WERI-Rb-1 (cell line): ENCODE measurements around the gene DDRGK1.
"Not testable (repeated sequence)": the region's sequence is repeated elsewhere in the genome, so short reads cannot be mapped to it uniquely, and the experiment has no call there.

Source experiments
- DNase-seq: peaks from one replicate; pipeline ENCODE4 v3.0.0-alpha.2; 2020
- H3K27ac ChIP-seq: fragments of 250-450 bp; sonication (Bioruptor Pico); 2 replicates; pipeline ENCODE4 v1.5.1; 2020; ENCODE audit warnings: mild to moderate bottlenecking, moderate library complexity
- H3K27me3 ChIP-seq: fragments of 250-450 bp; sonication (Bioruptor Pico); 2 replicates; pipeline ENCODE4 v1.5.1; 2021; ENCODE audit warnings: mild to moderate bottlenecking, low read depth, moderate library complexity; ENCODE audit not compliant: insufficient read depth, severe bottlenecking
- H3K36me3 ChIP-seq: fragments of 250-450 bp; sonication (Bioruptor Pico); 2 replicates; pipeline ENCODE4 v1.5.1; 2020; ENCODE audit warnings: mild to moderate bottlenecking, moderate library complexity
- H3K4me3 ChIP-seq: 2 replicates; pipeline ENCODE4 v1.5.1; 2011; ENCODE audit warnings: low read depth, mild to moderate bottlenecking, control low read depth, low read length
- H3K9me3 ChIP-seq: fragments of 250-450 bp; sonication (Bioruptor Pico); 2 replicates; pipeline ENCODE4 v1.5.1; 2021; ENCODE audit warnings: mild to moderate bottlenecking, moderate library complexity; ENCODE audit not compliant: severe bottlenecking
- TF ChIP-seq, protein P1 (sequence below): IDR thresholded peaks from 2 replicates; pipeline ENCODE4 v1.5.1; 2011; ENCODE audit warnings: low read depth, mild to moderate bottlenecking, control low read depth, inconsistent platforms, low read length

The DDRGK1 gene

GRCh38 chr20:3157817-3158216 is 46.7 kb downstream of the DDRGK1 start:
- TF ChIP-seq, protein P1, sequence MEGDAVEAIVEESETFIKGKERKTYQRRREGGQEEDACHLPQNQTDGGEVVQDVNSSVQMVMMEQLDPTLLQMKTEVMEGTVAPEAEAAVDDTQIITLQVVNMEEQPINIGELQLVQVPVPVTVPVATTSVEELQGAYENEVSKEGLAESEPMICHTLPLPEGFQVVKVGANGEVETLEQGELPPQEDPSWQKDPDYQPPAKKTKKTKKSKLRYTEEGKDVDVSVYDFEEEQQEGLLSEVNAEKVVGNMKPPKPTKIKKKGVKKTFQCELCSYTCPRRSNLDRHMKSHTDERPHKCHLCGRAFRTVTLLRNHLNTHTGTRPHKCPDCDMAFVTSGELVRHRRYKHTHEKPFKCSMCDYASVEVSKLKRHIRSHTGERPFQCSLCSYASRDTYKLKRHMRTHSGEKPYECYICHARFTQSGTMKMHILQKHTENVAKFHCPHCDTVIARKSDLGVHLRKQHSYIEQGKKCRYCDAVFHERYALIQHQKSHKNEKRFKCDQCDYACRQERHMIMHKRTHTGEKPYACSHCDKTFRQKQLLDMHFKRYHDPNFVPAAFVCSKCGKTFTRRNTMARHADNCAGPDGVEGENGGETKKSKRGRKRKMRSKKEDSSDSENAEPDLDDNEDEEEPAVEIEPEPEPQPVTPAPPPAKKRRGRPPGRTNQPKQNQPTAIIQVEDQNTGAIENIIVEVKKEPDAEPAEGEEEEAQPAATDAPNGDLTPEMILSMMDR, result no peak
- H3K4me3 ChIP-seq, result no peak overlapping the region
- DNase-seq, result no peak
- no peaks in the 10 kb centered on the region for H3K9me3 ChIP-seq
- no peaks in the 10 kb centered on the region for H3K27me3 ChIP-seq
- peaks cover 24% of the 10 kb centered on the region for H3K36me3 ChIP-seq
- H3K27ac ChIP-seq, result no peak overlapping the region

DNA sequence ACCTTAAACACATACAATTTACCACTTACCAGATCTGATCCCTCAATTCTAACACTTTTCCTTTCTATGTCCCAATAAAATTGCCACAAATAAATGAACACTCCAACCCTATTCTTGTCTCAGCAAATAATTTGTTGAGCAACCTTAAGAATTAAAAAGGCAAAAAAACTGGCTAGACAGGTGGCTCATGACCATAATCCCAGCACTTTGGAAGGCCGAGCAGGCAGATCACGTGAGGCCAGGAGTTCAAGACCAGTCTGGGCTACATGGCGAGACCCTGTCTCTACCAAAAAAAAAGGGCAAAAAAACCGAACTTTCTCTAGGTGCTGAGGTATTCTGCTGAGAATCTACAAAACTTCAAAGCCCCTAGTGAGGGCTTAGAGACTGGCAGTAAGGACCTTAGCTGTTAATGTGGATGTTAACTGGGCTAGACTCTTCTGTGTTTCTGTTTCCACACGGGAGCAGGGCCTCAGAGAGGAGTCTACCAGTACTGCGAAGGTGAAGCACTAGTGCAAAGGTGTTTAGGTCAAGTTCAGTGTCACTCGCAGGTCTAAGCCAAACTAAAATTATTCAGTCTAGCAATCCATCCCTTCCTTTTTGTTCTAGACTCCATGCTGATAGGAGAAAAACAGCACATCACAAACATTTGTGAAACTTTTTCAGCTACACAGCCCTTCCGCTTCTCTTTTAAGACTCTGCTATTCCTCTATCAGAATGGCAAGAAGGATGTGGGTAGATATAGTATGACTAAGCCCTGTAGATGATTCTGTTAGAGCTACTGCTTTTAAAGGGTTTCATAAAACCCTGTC is 47.5 kb downstream of the DDRGK1 start:
- Histone ChIP-seq H3K27me3 (no peaks in the 10 kb centered on the region), H3K4me3 (no peak overlapping the region), H3K27ac (no peak overlapping the region), H3K36me3 (peaks cover 28% of the 10 kb centered on the region), H3K9me3 (no peaks in the 10 kb centered on the region)
- DNase-seq, result no peak
- TF ChIP-seq, protein P1, result no peak

- not testable (repeated sequence) for H3K9me3 ChIP-seq, H3K4me3 ChIP-seq, H3K27ac ChIP-seq, DNase-seq, H3K27me3 ChIP-seq
- peaks cover 63% of the 10 kb centered on the region for H3K36me3 ChIP-seq
Measured at GRCh38 chr20:3152057-3152644, 52.3 kb downstream of the DDRGK1 start.

GRCh38 chr20:3150908-3151307 is 53.6 kb downstream of the DDRGK1 start:
- peaks cover 68% of the 10 kb centered on the region for H3K36me3 ChIP-seq

GRCh38 chr20:3146732-3147341 is 57.6 kb downstream of the DDRGK1 start:
- Histone ChIP-seq H3K36me3 (peaks cover 48% of the 10 kb centered on the region), H3K27ac (no peak overlapping the region), H3K27me3 (no peaks in the 10 kb centered on the region), H3K9me3 (peaks cover 3% of the 10 kb centered on the region), H3K4me3 (no peak overlapping the region)
- TF ChIP-seq, protein P1, result no peak
- DNase-seq, result no peak

More at GRCh38 chr20:3150908-3151307, 53.6 kb downstream of the DDRGK1 start:
- H3K27me3 ChIP-seq, result no peaks in the 10 kb centered on the region
- H3K9me3 ChIP-seq, result no peaks in the 10 kb centered on the region
- no peak overlapping the region for H3K4me3 ChIP-seq
- H3K27ac ChIP-seq, result no peak overlapping the region
- no peak for DNase-seq
- TF ChIP-seq, protein P1, result no peak

GRCh38 chr20:3141757-3142156 is 62.7 kb downstream of the DDRGK1 start:
- TF ChIP-seq, protein P1, result no peak
- no peaks in the 10 kb centered on the region for H3K27me3 ChIP-seq
- peaks cover 8% of the 10 kb centered on the region for H3K36me3 ChIP-seq
- H3K4me3 ChIP-seq, result no peak overlapping the region
- no peak overlapping the region for H3K27ac ChIP-seq
- peaks cover 3% of the 10 kb centered on the region for H3K9me3 ChIP-seq
- DNase-seq, result no peak
